Tibial artery (tissue), 4 donors: ENCODE results near the gene KLRF2.

Source experiments
- DNase-seq, 2 donors: peaks; one replicate each; pipeline ENCODE4 v3.0.0-alpha.2; 2019
- H3K27ac ChIP-seq, 2 donors: fragments of 200-600 bp; sonication (generic) in 1 of 2; 1 replicate in 1 of 2; 2 replicates in 1 of 2; pipeline ENCODE4 v1.5.1; 2018 to 2019; ENCODE audit warnings: mild to moderate bottlenecking in 1 of 2
- H3K27me3 ChIP-seq, 2 donors: fragments of 200-600 bp; sonication (generic) in 1 of 2; one replicate each; pipeline versions ENCODE4 v1.5.1 to v1.6.0; 2016 to 2019
- H3K36me3 ChIP-seq, 3 donors: fragments of 200-600 bp; sonication (generic) in 2 of 3; one replicate each; pipeline ENCODE4 v1.5.1; 2016 to 2019; ENCODE audit warnings: mild to moderate bottlenecking in 2 of 3
- H3K4me1 ChIP-seq, 4 donors: fragments of 200-600 bp; sonication (generic) in 2 of 4; 1 replicate in 3 of 4; 2 replicates in 1 of 4; pipeline ENCODE4 v1.5.1; 2016 to 2019
- H3K4me3 ChIP-seq, 2 donors: fragments of 200-600 bp; sonication (generic) in 1 of 2; 1 replicate in 1 of 2; 2 replicates in 1 of 2; pipeline ENCODE4 v1.5.1; 2018 to 2019; ENCODE audit warnings: mild to moderate bottlenecking in 2 of 2
- H3K9me3 ChIP-seq, 3 donors: fragments of 200-600 bp; sonication (generic) in 1 of 3; one replicate each; pipeline ENCODE4 v1.5.1; 2016 to 2019
- CTCF ChIP-seq, 2 experiments: fragments of 200-600 bp in 1 of 2; fragments of 450-650 bp in 1 of 2; IDR thresholded peaks; one replicate each; pipeline ENCODE4 v1.5.1; 2017 to 2019; ENCODE audit warnings: antibody characterized with exemption in 2 of 2, mild to moderate bottlenecking in 1 of 2, moderate library complexity in 1 of 2
- intact Hi-C: fragments of 100-400 bp; cut with DNase I; formaldehyde crosslinking; loops from one replicate; pipeline ENCODE4 v1.15.0; 2023; ENCODE audit warnings: low total_unique reads

Gene KLRF2

GRCh38 chr12:9910716-9911421 lies 29.6 kb downstream of the KLRF2 start:
- no peak for DNase-seq
- H3K36me3 ChIP-seq: no peaks in the 10 kb centered on the region
- no peak overlapping the region for H3K4me3 ChIP-seq
- H3K4me1 ChIP-seq: no peaks in the 10 kb centered on the region
- intact Hi-C loops: no loop called here
- H3K9me3 ChIP-seq: peaks cover 12 to 21% (median 16%) of the 10 kb centered on the region in 3 donors
- H3K27ac ChIP-seq: no peak overlapping the region
- no peak for TF ChIP-seq CTCF (IDR thresholded peaks at IDR 0.05)
- H3K27me3 ChIP-seq: no peaks in the 10 kb centered on the region

- no peaks in the 10 kb centered on the region for H3K27me3 ChIP-seq
- no peaks in the 10 kb centered on the region for H3K36me3 ChIP-seq
- no peak for TF ChIP-seq CTCF (IDR thresholded peaks at IDR 0.05)
- no peaks in the 10 kb centered on the region for H3K4me1 ChIP-seq
- peaks cover 12 to 21% (median 16%) of the 10 kb centered on the region in 3 donors for H3K9me3 ChIP-seq
- intact Hi-C loops: no loop called here
- no peak overlapping the region for H3K27ac ChIP-seq
- no peak for DNase-seq
- H3K4me3 ChIP-seq: no peak overlapping the region
Measured at GRCh38 chr12:9911708-9912107, 30.4 kb downstream of the KLRF2 start.

- Histone ChIP-seq H3K27me3 (no peaks in the 10 kb centered on the region), H3K4me3 (no peak overlapping the region), H3K4me1 (no peaks in the 10 kb centered on the region), H3K9me3 (no peaks in the 10 kb centered on the region), H3K27ac (no peak overlapping the region), H3K36me3 (no peaks in the 10 kb centered on the region)
- intact Hi-C loops: no loop called here
- no peak for TF ChIP-seq CTCF (IDR thresholded peaks at IDR 0.05)
- DNase-seq: no peak
Measured at GRCh38 chr12:9919443-9919842, 38.2 kb downstream of the KLRF2 start.

- H3K27me3 ChIP-seq: no peaks in the 10 kb centered on the region
- no peak overlapping the region for H3K27ac ChIP-seq
- no peaks in the 10 kb centered on the region for H3K4me1 ChIP-seq
- H3K9me3 ChIP-seq: no peaks in the 10 kb centered on the region
- TF ChIP-seq CTCF (IDR thresholded peaks at IDR 0.05): no peak
- DNase-seq: no peak
- no peak overlapping the region for H3K4me3 ChIP-seq
- intact Hi-C loops: no loop called here
- H3K36me3 ChIP-seq: no peaks in the 10 kb centered on the region
Measured at GRCh38 chr12:9920451-9920850, 39.2 kb downstream of the KLRF2 start.

GRCh38 chr12:9922429-9922828 lies 41.1 kb downstream of the KLRF2 start:
- H3K4me1 ChIP-seq: no peaks in the 10 kb centered on the region
- H3K9me3 ChIP-seq: no peaks in the 10 kb centered on the region
- no peak for DNase-seq
- no peaks in the 10 kb centered on the region for H3K36me3 ChIP-seq
- no peak for TF ChIP-seq CTCF (IDR thresholded peaks at IDR 0.05)
- no peak overlapping the region for H3K27ac ChIP-seq
- intact Hi-C loops: no loop called here
- no peaks in the 10 kb centered on the region for H3K27me3 ChIP-seq
- no peak overlapping the region for H3K4me3 ChIP-seq
